H9 (cell line): ENCODE measurements around the gene FOXN1. TPM values are rescaled to one million over a fixed set of nuclear protein-coding genes. Genes with fewer than 3 reads are reported as not detected.

Source experiments
- DNase-seq: peaks from one replicate; pipeline ENCODE4 v3.0.0-alpha.2; 2017
- H2AFZ ChIP-seq: one replicate; pipeline ENCODE4 v1.6.1; 2013; ENCODE audit warnings: mild to moderate bottlenecking, low read length, control low read depth, moderate library complexity
- H2AK5ac ChIP-seq: 2 replicates; pipeline ENCODE4 v1.6.1; 2013; ENCODE audit warnings: low read length, control low read depth, mixed read lengths; ENCODE audit not compliant: insufficient read length
- H2BK120ac ChIP-seq: one replicate; pipeline ENCODE4 v1.6.1; 2013; ENCODE audit warnings: low read depth, mild to moderate bottlenecking, low read length, control low read depth, inconsistent platforms; ENCODE audit not compliant: poor library complexity, severe bottlenecking
- H2BK12ac ChIP-seq: 2 replicates; pipeline ENCODE4 v1.6.1; 2013; ENCODE audit warnings: low read length, control low read depth, mixed read lengths, low read depth; ENCODE audit not compliant: insufficient read length
- H2BK15ac ChIP-seq: 2 replicates; pipeline ENCODE4 v1.6.1; 2013; ENCODE audit warnings: low read depth, low read length, control low read depth
- H2BK20ac ChIP-seq: one replicate; pipeline ENCODE4 v1.6.1; 2013; ENCODE audit warnings: low read depth, mild to moderate bottlenecking, low read length, control low read depth, inconsistent platforms; ENCODE audit not compliant: poor library complexity, severe bottlenecking
- H2BK5ac ChIP-seq: 2 replicates; pipeline ENCODE4 v1.6.1; 2013; ENCODE audit warnings: low read length, control low read depth, mixed read lengths; ENCODE audit not compliant: insufficient read length
- H3K14ac ChIP-seq: 2 replicates; pipeline ENCODE4 v1.6.1; 2013; ENCODE audit warnings: low read length, control low read depth; ENCODE audit not compliant: insufficient read depth
- H3K18ac ChIP-seq: 2 replicates; pipeline ENCODE4 v1.6.1; 2013; ENCODE audit warnings: low read depth, mild to moderate bottlenecking, mixed read lengths, low read length, control low read depth; ENCODE audit not compliant: insufficient read length
- H3K23ac ChIP-seq: 2 replicates; pipeline ENCODE4 v1.6.1; 2013; ENCODE audit warnings: low read length, control low read depth, mixed read lengths, low read depth; ENCODE audit not compliant: insufficient read length
- H3K23me2 ChIP-seq: 2 replicates; pipeline ENCODE4 v1.6.1; 2013; ENCODE audit warnings: low read depth, mild to moderate bottlenecking, mixed read lengths, low read length, control low read depth; ENCODE audit not compliant: insufficient read length, poor library complexity, severe bottlenecking
- H3K27ac ChIP-seq: 2 replicates; pipeline ENCODE4 v1.5.1; 2013; ENCODE audit warnings: low read length, control low read depth, mixed read lengths, low read depth; ENCODE audit not compliant: insufficient read length
- H3K27me3 ChIP-seq: 2 replicates; pipeline ENCODE4 v1.6.1; 2013; ENCODE audit warnings: low read length, control low read depth, inconsistent platforms; ENCODE audit not compliant: insufficient read depth
- H3K4ac ChIP-seq: 2 replicates; pipeline ENCODE4 v1.6.1; 2013; ENCODE audit warnings: low read depth, mild to moderate bottlenecking, control low read depth, inconsistent platforms, low read length, moderate library complexity
- H3K4me1 ChIP-seq: 2 replicates; pipeline ENCODE4 v1.6.1; 2013; ENCODE audit warnings: low read length, control low read depth, inconsistent platforms; ENCODE audit not compliant: insufficient read depth
- H3K4me2 ChIP-seq: 2 replicates; pipeline ENCODE4 v1.6.1; 2013; ENCODE audit warnings: low read length, control low read depth, mixed read lengths; ENCODE audit not compliant: insufficient read length, insufficient read depth
- H3K56ac ChIP-seq: 2 replicates; pipeline ENCODE4 v1.6.1; 2013; ENCODE audit warnings: low read depth, mild to moderate bottlenecking, mixed read lengths, low read length, control low read depth; ENCODE audit not compliant: insufficient read length
- H3K79me1 ChIP-seq: 2 replicates; pipeline ENCODE4 v1.6.1; 2013; ENCODE audit warnings: low read depth, mild to moderate bottlenecking, moderate library complexity, low read length, control low read depth, inconsistent platforms; ENCODE audit not compliant: insufficient read depth, poor library complexity, severe bottlenecking
- H3K79me2 ChIP-seq: 2 replicates; pipeline ENCODE4 v1.6.1; 2013; ENCODE audit warnings: low read length, control low read depth, inconsistent platforms; ENCODE audit not compliant: insufficient read depth
- H3K9ac ChIP-seq: 2 replicates; pipeline ENCODE4 v1.6.1; 2013; ENCODE audit warnings: low read length, control low read depth, mixed read lengths; ENCODE audit not compliant: insufficient read length; ENCODE audit errors: extremely low read depth
- H3K9me3 ChIP-seq: one replicate; pipeline ENCODE4 v1.6.1; 2013; ENCODE audit warnings: low read depth, low read length, inconsistent platforms; ENCODE audit not compliant: control insufficient read depth
- H3T11ph ChIP-seq: one replicate; pipeline ENCODE4 v1.6.1; 2013; ENCODE audit warnings: mild to moderate bottlenecking, low read length, control low read depth, inconsistent platforms
- H4K20me1 ChIP-seq: one replicate; pipeline ENCODE4 v1.6.1; 2013; ENCODE audit not compliant: control insufficient read depth, insufficient read length, insufficient read depth
- H4K5ac ChIP-seq: 2 replicates; pipeline ENCODE4 v1.6.1; 2013; ENCODE audit warnings: low read depth, mild to moderate bottlenecking, mixed read lengths, low read length, control low read depth; ENCODE audit not compliant: insufficient read length
- H4K8ac ChIP-seq: replicated peaks from 2 replicates; pipeline ENCODE4 v1.6.1; 2013; ENCODE audit warnings: low read length, control low read depth, mixed read lengths, low read depth; ENCODE audit not compliant: insufficient read length
- H4K91ac ChIP-seq: 2 replicates; pipeline ENCODE4 v1.6.1; 2013; ENCODE audit warnings: low read depth, mild to moderate bottlenecking, moderate library complexity, mixed read lengths, low read length, control low read depth; ENCODE audit not compliant: insufficient read length
- H3K27ac Mint-ChIP-seq, 3 experiments: 2 replicates in 2 of 3; 3 replicates in 1 of 3; pipeline ENCODE4 v1.8.0; 2020 to 2021; ENCODE audit warnings: mixed read lengths in 3 of 3, mild to moderate bottlenecking in 1 of 3, moderate library complexity in 1 of 3
- H3K27me3 Mint-ChIP-seq: 2 replicates; pipeline ENCODE4 v1.8.0; 2021; ENCODE audit warnings: low read depth, mild to moderate bottlenecking, moderate library complexity, mixed read lengths
- H3K36me3 Mint-ChIP-seq, 3 experiments: 2 replicates in 2 of 3; 3 replicates in 1 of 3; pipeline ENCODE4 v1.8.0; 2020 to 2021; ENCODE audit warnings: low read depth in 3 of 3, mixed read lengths in 3 of 3; ENCODE audit not compliant: insufficient read depth in 1 of 3
- H3K4me1 Mint-ChIP-seq, 2 experiments: 2 replicates each; pipeline ENCODE4 v1.8.0; 2020; ENCODE audit warnings: mixed read lengths in 2 of 2
- H3K4me3 Mint-ChIP-seq, 2 experiments: 2 replicates in 1 of 2; 3 replicates in 1 of 2; pipeline ENCODE4 v1.8.0; 2020 to 2021; ENCODE audit warnings: mild to moderate bottlenecking in 2 of 2, mixed read lengths in 2 of 2, moderate library complexity in 1 of 2
- H3K9me3 Mint-ChIP-seq, 2 experiments: 2 replicates in 1 of 2; 3 replicates in 1 of 2; pipeline ENCODE4 v1.8.0; 2020; ENCODE audit warnings: mild to moderate bottlenecking in 2 of 2, mixed read lengths in 2 of 2, moderate library complexity in 1 of 2
- CTCF ChIP-seq: fragments of 200-600 bp; sonication (generic); conservative IDR thresholded peaks from 3 replicates; pipeline ENCODE4 v1.8.0; 2021; ENCODE audit warnings: antibody characterized with exemption, mild to moderate bottlenecking
- WGBS: extraction: QIAGEN DNeasy Blood & Tissue Kit; methylation state at CpG from one replicate; pipeline ENCODE4 v1.1.7; 2013; ENCODE audit warnings: missing lambda C conversion rate, low lambda C conversion rate, mixed read lengths; ENCODE audit not compliant: insufficient read length; ENCODE audit errors: extremely low coverage; 5-methylcytosine and 5-hydroxymethylcytosine counted together
- total RNA-seq: library from RNA; stranded (reverse); gene quantifications from 2 replicates; pipeline ENCODE4 v1.2.1, GENCODE V29; 2021

The FOXN1 gene
- total RNA-seq, 1 experiment from 2014 or later = not detected

GRCh38 chr17:28528327-28529012 is 22.3 kb downstream of the FOXN1 start:
- no peak overlapping the region for H3K27ac ChIP-seq
- no peak for DNase-seq
- H3K9ac ChIP-seq = no peak overlapping the region
- H3K4me1 Mint-ChIP-seq = peaks cover 2 to 27% of the 10 kb centered on the region in 2 experiments; a peak in 3 of 4 replicates
- H3K27ac Mint-ChIP-seq = no peak overlapping the region
- H3K27me3 Mint-ChIP-seq = peaks cover 12% of the 10 kb centered on the region
- no peak overlapping the region for H3K23ac ChIP-seq
- no peak overlapping the region for H3K14ac ChIP-seq
- H4K8ac ChIP-seq = no peak overlapping the region
- H3K9me3 ChIP-seq = no peaks in the 10 kb centered on the region
- H3T11ph ChIP-seq = no peak overlapping the region
- H2AFZ ChIP-seq = no peak overlapping the region
- TF ChIP-seq CTCF = no peak
- H2BK12ac ChIP-seq = no peak overlapping the region
- no peaks in the 10 kb centered on the region for H3K9me3 Mint-ChIP-seq
- H4K20me1 ChIP-seq = no peaks in the 10 kb centered on the region
- no peak overlapping the region for H2BK20ac ChIP-seq
- no peaks in the 10 kb centered on the region for H3K79me1 ChIP-seq
- H2BK120ac ChIP-seq = no peak overlapping the region
- no peak overlapping the region for H3K4me2 ChIP-seq
- H4K5ac ChIP-seq = no peak overlapping the region
- no CpG with 5 or more reads among the region's 9 CpGs for WGBS
- H3K56ac ChIP-seq = no peak overlapping the region
- H2BK5ac ChIP-seq = no peak overlapping the region
- H2BK15ac ChIP-seq = no peak overlapping the region
- no peak overlapping the region for H3K4ac ChIP-seq
- no peaks in the 10 kb centered on the region for H3K27me3 ChIP-seq
- H3K18ac ChIP-seq = no peak overlapping the region
- no peaks in the 10 kb centered on the region for H3K79me2 ChIP-seq
- no peak overlapping the region for H2AK5ac ChIP-seq
- no peaks in the 10 kb centered on the region for H3K4me1 ChIP-seq
- no peak overlapping the region for H4K91ac ChIP-seq
- no peak overlapping the region for H3K4me3 Mint-ChIP-seq
- no peaks in the 10 kb centered on the region for H3K36me3 Mint-ChIP-seq
- H3K23me2 ChIP-seq = no peaks in the 10 kb centered on the region
